ENCODE results near the gene UBAP2. TPM values are rescaled to one million over a fixed set of nuclear protein-coding genes. Genes with fewer than 3 reads are reported as not detected.

UBAP2 gene
- total and polyA plus RNA-seq, 2 donors (not counting 3 experiments of a cell fraction or from before 2014, with no cell fraction given): 43.2 to 55.8 TPM

DNA sequence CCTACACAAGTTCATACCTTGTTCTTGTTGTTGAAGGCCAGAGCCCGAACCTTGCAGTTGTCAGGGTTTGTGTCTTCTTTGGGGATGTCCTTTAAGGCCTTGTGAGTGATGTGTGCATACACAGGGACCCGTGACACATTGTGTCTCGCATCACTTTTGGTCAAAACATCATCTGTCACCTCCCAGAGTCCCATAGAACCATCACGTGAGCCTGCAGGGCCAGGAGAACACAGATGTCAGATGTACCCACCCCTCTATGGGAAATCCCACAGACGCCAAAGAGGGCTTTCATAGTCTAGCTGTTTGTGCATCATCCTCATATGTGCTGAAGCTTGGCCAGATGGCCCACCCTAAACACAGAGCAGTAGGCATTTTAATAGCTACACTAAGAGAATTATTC, 49.6 kb upstream of the UBAP2 start:
- intact Hi-C loops (cut with micrococcal nuclease) (no loop called here), dilution Hi-C loops (cut with MboI; ENCODE audit: extremely low pct_ligation_motif_present, low sequenced_read_pairs) (no loop called here)
- TF ChIP-seq POLR2A (IDR thresholded peaks at IDR 0.05; ENCODE audit: low read depth, low read length) (no peak), GATA2 (IDR thresholded peaks at IDR 0.05; ENCODE audit: insufficient read depth, insufficient read length, low read depth, low read length) (no peak), JUN (IDR thresholded peaks at IDR 0.05; ENCODE audit: borderline replicate concordance, insufficient read depth, insufficient read length, low read depth) (no peak), EZH2 (IDR thresholded peaks at IDR 0.05; ENCODE audit: borderline replicate concordance, low read depth, low read length, severe bottlenecking) (no peak), POLR2AphosphoS5 (IDR thresholded peaks at IDR 0.05; ENCODE audit: insufficient read depth, low read depth, low read length) (no peak), MYC (IDR thresholded peaks at IDR 0.05; ENCODE audit: low read depth, low read length) (no peak), FOS (IDR thresholded peaks at IDR 0.05; ENCODE audit: borderline replicate concordance, insufficient read depth, low read length) (no peak)
- TF ChIP-seq, protein P1, sequence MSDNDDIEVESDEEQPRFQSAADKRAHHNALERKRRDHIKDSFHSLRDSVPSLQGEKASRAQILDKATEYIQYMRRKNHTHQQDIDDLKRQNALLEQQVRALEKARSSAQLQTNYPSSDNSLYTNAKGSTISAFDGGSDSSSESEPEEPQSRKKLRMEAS (IDR thresholded peaks at IDR 0.05; ENCODE audit: insufficient read depth, insufficient read length): no peak
- TF ChIP-seq, protein P2, sequence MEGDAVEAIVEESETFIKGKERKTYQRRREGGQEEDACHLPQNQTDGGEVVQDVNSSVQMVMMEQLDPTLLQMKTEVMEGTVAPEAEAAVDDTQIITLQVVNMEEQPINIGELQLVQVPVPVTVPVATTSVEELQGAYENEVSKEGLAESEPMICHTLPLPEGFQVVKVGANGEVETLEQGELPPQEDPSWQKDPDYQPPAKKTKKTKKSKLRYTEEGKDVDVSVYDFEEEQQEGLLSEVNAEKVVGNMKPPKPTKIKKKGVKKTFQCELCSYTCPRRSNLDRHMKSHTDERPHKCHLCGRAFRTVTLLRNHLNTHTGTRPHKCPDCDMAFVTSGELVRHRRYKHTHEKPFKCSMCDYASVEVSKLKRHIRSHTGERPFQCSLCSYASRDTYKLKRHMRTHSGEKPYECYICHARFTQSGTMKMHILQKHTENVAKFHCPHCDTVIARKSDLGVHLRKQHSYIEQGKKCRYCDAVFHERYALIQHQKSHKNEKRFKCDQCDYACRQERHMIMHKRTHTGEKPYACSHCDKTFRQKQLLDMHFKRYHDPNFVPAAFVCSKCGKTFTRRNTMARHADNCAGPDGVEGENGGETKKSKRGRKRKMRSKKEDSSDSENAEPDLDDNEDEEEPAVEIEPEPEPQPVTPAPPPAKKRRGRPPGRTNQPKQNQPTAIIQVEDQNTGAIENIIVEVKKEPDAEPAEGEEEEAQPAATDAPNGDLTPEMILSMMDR (IDR thresholded peaks at IDR 0.05; ENCODE audit: extremely low read depth in 1 of 2, insufficient read depth in 1 of 2, low read depth in 1 of 2, low read length in 2 of 2): no peak
- no peak overlapping the region for H3K4me2 ChIP-seq (ENCODE audit: insufficient read depth, low read length)
- no peaks in the 10 kb centered on the region for H3K9me3 ChIP-seq (replicated peaks; ENCODE audit: control insufficient read depth, insufficient read depth, low read length)
- no TSS peak for BruUV-seq (replicated peaks)
- H3K27ac ChIP-seq (ENCODE audit: insufficient read depth, low read depth, low read length): no peak overlapping the region
- no peaks in the 10 kb centered on the region for H3K79me2 ChIP-seq (ENCODE audit: control insufficient read depth, insufficient read depth, low read length)
- H3K9ac ChIP-seq (replicated peaks; ENCODE audit: extremely low read depth, insufficient read depth, low read length): no peak overlapping the region
- ChIA-PET POLR2A (no interaction called here), CTCF (interaction anchor here (1.0 kb wide), 2 partner anchors 19 to 174 kb away, joined by 3 read pairs; no protein-coding TSS in a partner anchor)
- no peaks in the 10 kb centered on the region for H3K9me1 ChIP-seq (replicated peaks; ENCODE audit: control insufficient read depth, extremely low read depth, insufficient read depth, low read length)
- H4K20me1 ChIP-seq (replicated peaks; ENCODE audit: control insufficient read depth, extremely low read depth, insufficient read depth, low read length): no peaks in the 10 kb centered on the region
- H3K4me1 ChIP-seq (ENCODE audit: control insufficient read depth, extremely low read depth, insufficient read depth, low read length): no peaks in the 10 kb centered on the region
- no peak overlapping the region for H2AFZ ChIP-seq (ENCODE audit: low read depth, low read length)
- H3K4me3 ChIP-seq (replicated peaks in 1 of 3; ENCODE audit: insufficient read depth in 1 of 3, low read depth in 1 of 3, low read length in 3 of 3): no peak overlapping the region
- H3K27me3 ChIP-seq (ENCODE audit: control insufficient read depth in 2 of 2, insufficient read depth in 2 of 2, low read length in 2 of 2): no peaks in the 10 kb centered on the region
- DNase-seq (ENCODE audit: low read depth, low spot score) (no peak), FAIRE-seq (no peak)
- H3K36me3 ChIP-seq (ENCODE audit: control insufficient read depth in 2 of 2, extremely low read depth in 1 of 2, insufficient read depth in 2 of 2, low read length in 2 of 2): peaks cover 6 to 23% of the 10 kb centered on the region in 2 experiments

Measured in endothelial cell of umbilical vein (primary cell).